ENCODE data around the gene FADS2. TPM values are rescaled to one million over a fixed set of nuclear protein-coding genes. Genes with fewer than 3 reads are reported as not detected.

The FADS2 gene
- total RNA-seq, 1 experiment from 2014 or later, result 17.1 TPM

- TF ChIP-seq YY1 (IDR thresholded peaks at IDR 0.05; ENCODE audit: extremely low read depth, insufficient replicate concordance, low read depth, low read length) (no peak), ZNF274 (IDR thresholded peaks at IDR 0.05; ENCODE audit: low read depth, low read length) (no peak), ELF1 (IDR thresholded peaks at IDR 0.05; ENCODE audit: borderline replicate concordance, low read depth) (no peak)
- TF ChIP-seq, protein P1, sequence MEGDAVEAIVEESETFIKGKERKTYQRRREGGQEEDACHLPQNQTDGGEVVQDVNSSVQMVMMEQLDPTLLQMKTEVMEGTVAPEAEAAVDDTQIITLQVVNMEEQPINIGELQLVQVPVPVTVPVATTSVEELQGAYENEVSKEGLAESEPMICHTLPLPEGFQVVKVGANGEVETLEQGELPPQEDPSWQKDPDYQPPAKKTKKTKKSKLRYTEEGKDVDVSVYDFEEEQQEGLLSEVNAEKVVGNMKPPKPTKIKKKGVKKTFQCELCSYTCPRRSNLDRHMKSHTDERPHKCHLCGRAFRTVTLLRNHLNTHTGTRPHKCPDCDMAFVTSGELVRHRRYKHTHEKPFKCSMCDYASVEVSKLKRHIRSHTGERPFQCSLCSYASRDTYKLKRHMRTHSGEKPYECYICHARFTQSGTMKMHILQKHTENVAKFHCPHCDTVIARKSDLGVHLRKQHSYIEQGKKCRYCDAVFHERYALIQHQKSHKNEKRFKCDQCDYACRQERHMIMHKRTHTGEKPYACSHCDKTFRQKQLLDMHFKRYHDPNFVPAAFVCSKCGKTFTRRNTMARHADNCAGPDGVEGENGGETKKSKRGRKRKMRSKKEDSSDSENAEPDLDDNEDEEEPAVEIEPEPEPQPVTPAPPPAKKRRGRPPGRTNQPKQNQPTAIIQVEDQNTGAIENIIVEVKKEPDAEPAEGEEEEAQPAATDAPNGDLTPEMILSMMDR (IDR thresholded peaks at IDR 0.05 in 2 of 3, conservative IDR thresholded peaks at IDR 0.05 in 1 of 3; ENCODE audit: borderline replicate concordance in 1 of 3, insufficient read depth in 1 of 3, low read depth in 2 of 3, low read length in 2 of 3), result no peak
These were observed 23.0 kb upstream of the FADS2 start (continued) for GRCh38 chr11:61805146-61805545.

- Histone ChIP-seq H3K4me3 (replicated peaks in 1 of 2; ENCODE audit: low read depth in 1 of 2, low read length in 2 of 2) (no peak overlapping the region), H3K9me2 (ENCODE audit: insufficient read depth) (no peaks in the 10 kb centered on the region), H3K9ac (ENCODE audit: low read length) (no peak overlapping the region), H3K27me3 (ENCODE audit: insufficient read depth, low read length) (no peaks in the 10 kb centered on the region), H3K36me3 (ENCODE audit: control insufficient read depth in 1 of 2, insufficient read depth in 2 of 2, low read length in 2 of 2) (peaks cover 5 to 27% of the 10 kb centered on the region in 2 experiments), H3K4me1 (ENCODE audit: control insufficient read depth in 1 of 2, insufficient read depth in 2 of 2, low read length in 2 of 2) (peaks cover 0 to under 1% of the 10 kb centered on the region in 2 experiments; a peak in 1 of 4 replicates), H3K27ac (ENCODE audit: low read depth, low read length) (no peak overlapping the region), H4K20me1 (ENCODE audit: insufficient read depth) (no peaks in the 10 kb centered on the region), H3K79me2 (ENCODE audit: insufficient read depth, low read length) (no peaks in the 10 kb centered on the region), H3K9me3 (ENCODE audit: control insufficient read depth in 1 of 2, insufficient read depth in 1 of 2, low read depth in 1 of 2, low read length in 2 of 2) (no peaks in the 10 kb centered on the region), H2AFZ (ENCODE audit: low read depth, low read length, poor library complexity, severe bottlenecking) (no peak overlapping the region), H3K4me2 (ENCODE audit: low read length) (no peak overlapping the region)
- DNase-seq (ENCODE audit: low read depth, low spot score) (no peak), ATAC-seq (no peak)
- ChIA-PET POLR2A (interaction anchor here (2.6 kb wide), 1 partner anchor 9 kb away, joined by 15 read pairs; the partner anchor contains the start of gene FADS1), CTCF (interaction anchor here (1.5 kb wide), 2 partner anchors 9 kb away, joined by 6 to 11 read pairs; no protein-coding TSS in a partner anchor), RAD21 (ENCODE audit: low non-redundant PET in 1 of 2, low total read pairs in 2 of 2, uncharacterized antibody in 2 of 2, unreplicated experiment in 2 of 2) (no interaction called here)
- BruUV-seq (replicated peaks), result no TSS peak
- no peak for TF ChIP-seq MAX (IDR thresholded peaks at IDR 0.05)
- no peak for TF ChIP-seq YY1 (IDR thresholded peaks at IDR 0.05; ENCODE audit: extremely low read depth, insufficient replicate concordance, low read depth, low read length)
- TF ChIP-seq, protein P1 (IDR thresholded peaks at IDR 0.05 in 2 of 3, conservative IDR thresholded peaks at IDR 0.05 in 1 of 3; ENCODE audit: borderline replicate concordance in 1 of 3, insufficient read depth in 1 of 3, low read depth in 2 of 3, low read length in 2 of 3), result no peak
- intact Hi-C loops (cut with micrococcal nuclease), result no loop called here
These were observed 21.3 kb upstream of the FADS2 start for GRCh38 chr11:61806785-61807184.

Data from HCT116 (cell line).